ENCODE data around the gene DLD.

DLD gene

DNA sequence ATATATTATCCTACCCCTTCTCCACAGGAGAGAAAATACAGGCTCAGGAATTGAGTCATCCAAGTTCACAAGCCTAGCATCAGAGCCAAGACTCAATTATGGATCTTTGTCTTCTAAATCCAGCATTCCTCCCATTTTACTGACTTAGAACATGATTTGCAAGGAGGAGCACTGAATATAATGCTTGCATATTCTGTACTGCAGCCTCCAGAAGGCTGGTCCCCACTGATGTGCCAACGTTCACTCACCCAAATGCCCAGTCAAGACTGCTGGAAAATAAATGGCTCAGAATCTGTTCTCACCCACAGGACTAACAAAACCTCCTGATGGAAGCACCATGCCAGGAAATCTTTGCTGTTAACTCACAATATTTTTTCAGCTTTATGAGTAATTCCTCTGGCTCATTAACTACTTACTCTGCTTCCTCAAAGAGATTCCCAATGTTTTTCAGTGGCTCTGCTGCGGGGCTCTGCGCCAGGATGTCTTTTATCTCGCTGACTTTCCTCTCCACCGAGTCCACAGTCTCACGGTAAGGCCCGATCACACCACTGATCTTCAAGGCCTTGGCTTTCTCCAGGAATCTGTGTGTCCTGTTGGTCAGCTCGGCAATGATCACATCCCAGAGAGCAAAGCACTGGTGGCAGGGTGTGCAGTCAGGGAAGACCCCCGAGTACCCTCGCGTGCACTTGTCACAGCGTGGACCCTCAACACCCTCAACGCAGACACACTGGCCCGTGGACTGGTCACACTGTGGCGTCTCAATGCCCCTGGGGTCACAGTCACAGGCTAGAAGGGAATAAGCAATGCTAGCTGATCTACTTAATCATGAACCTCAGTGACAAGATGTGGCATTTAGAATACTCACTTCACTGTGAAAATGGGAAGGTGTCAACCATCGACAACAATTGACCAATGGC, 48.8 kb downstream of the DLD start:
- Histone ChIP-seq H3K36me3 (peaks cover 24% of the 10 kb centered on the region), H3K4me3 (no peak overlapping the region), H3K27me3 (no peaks in the 10 kb centered on the region), H3K4me2 (no peak overlapping the region), H3K9ac (no peak overlapping the region), H4K20me1 (no peaks in the 10 kb centered on the region), H3K27ac (no peak overlapping the region), H3K9me3 (no peaks in the 10 kb centered on the region), H3K4me1 (peaks cover 8% of the 10 kb centered on the region)
- no peak for TF ChIP-seq Cebpa-rat (IDR thresholded peaks at IDR 0.05)

GRCh38 chr7:107940951-107941350, 50.0 kb downstream of the DLD start:
- no peak overlapping the region for H3K27ac ChIP-seq
- no peaks in the 10 kb centered on the region for H4K20me1 ChIP-seq
- peaks cover 8% of the 10 kb centered on the region for H3K4me1 ChIP-seq
- no peak overlapping the region for H3K4me2 ChIP-seq
- no peak overlapping the region for H3K4me3 ChIP-seq
- peaks cover 24% of the 10 kb centered on the region for H3K36me3 ChIP-seq
- H3K9me3 ChIP-seq = no peaks in the 10 kb centered on the region
- no peak for TF ChIP-seq Cebpa-rat (IDR thresholded peaks at IDR 0.05)
- no peaks in the 10 kb centered on the region for H3K27me3 ChIP-seq
- no peak overlapping the region for H3K9ac ChIP-seq

GRCh38 chr7:107943018-107943417, 52.0 kb downstream of the DLD start:
- H3K9me3 ChIP-seq = no peaks in the 10 kb centered on the region
- no peaks in the 10 kb centered on the region for H4K20me1 ChIP-seq
- no peak for TF ChIP-seq Cebpa-rat (IDR thresholded peaks at IDR 0.05)
- no peak overlapping the region for H3K9ac ChIP-seq
- peaks cover 8% of the 10 kb centered on the region for H3K4me1 ChIP-seq
- peaks cover 24% of the 10 kb centered on the region for H3K36me3 ChIP-seq
- H3K27ac ChIP-seq = no peak overlapping the region
- H3K4me3 ChIP-seq = no peak overlapping the region
- H3K27me3 ChIP-seq = no peaks in the 10 kb centered on the region
- H3K4me2 ChIP-seq = peak overlapping the region; percentile 33; the same call in 1 of the 2 replicates

DNA sequence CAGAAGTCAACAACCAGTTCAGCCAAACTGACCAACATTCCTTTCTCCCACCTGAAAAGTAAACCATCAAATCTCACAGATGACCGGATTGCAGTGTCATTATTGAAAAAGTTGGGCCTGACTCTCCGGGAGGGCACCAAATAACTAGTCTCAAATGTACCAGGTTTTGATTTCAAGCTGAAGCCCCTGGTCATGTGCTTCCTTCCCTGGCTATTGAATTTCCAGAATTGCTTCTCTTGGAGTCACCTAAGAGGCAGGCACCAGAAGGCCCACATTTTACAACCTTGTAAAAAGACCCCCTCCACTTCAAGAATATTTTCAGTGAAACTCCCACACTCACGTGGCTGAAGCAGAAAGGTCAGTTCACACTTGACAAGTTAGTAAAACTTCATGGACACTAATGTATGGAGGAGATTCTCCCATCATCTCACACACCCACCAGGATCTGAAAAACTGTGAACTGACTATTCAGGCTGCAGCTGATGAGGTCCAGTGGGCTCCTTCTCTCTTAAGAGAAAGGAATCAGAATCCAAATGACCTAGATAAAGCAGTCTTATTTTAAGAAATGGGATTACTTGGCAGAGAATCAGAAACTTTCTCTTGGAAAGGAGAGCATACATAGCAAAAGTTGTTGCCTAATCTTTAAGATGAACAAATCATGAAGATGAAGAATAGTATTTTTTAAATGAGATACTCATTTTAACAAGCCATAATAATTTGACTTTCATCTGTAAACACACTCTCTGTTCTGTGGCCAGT, 53.6 kb downstream of the DLD start:
- H3K27ac ChIP-seq = no peak overlapping the region
- no peak overlapping the region for H3K9ac ChIP-seq
- H3K9me3 ChIP-seq = no peaks in the 10 kb centered on the region
- TF ChIP-seq Cebpa-rat (IDR thresholded peaks at IDR 0.05) = no peak
- peaks cover 8% of the 10 kb centered on the region for H3K4me1 ChIP-seq
- peaks cover 15% of the 10 kb centered on the region for H3K36me3 ChIP-seq
- H4K20me1 ChIP-seq = no peaks in the 10 kb centered on the region
- H3K4me3 ChIP-seq = no peak overlapping the region
- no peaks in the 10 kb centered on the region for H3K27me3 ChIP-seq
- H3K4me2 ChIP-seq = no peak overlapping the region

- H3K27ac ChIP-seq = no peak overlapping the region
- no peak overlapping the region for H3K4me2 ChIP-seq
- H3K4me1 ChIP-seq = peaks cover 8% of the 10 kb centered on the region
- H4K20me1 ChIP-seq = no peaks in the 10 kb centered on the region
- no peaks in the 10 kb centered on the region for H3K27me3 ChIP-seq
- no peak overlapping the region for H3K4me3 ChIP-seq
- peaks cover 8% of the 10 kb centered on the region for H3K36me3 ChIP-seq
- TF ChIP-seq Cebpa-rat (IDR thresholded peaks at IDR 0.05) = no peak
- H3K9ac ChIP-seq = no peak overlapping the region
- H3K9me3 ChIP-seq = no peaks in the 10 kb centered on the region
Measured at GRCh38 chr7:107945332-107945731, 54.3 kb downstream of the DLD start.

- peaks cover 8% of the 10 kb centered on the region for H3K4me1 ChIP-seq
- no peak overlapping the region for H3K27ac ChIP-seq
- H3K9me3 ChIP-seq = no peaks in the 10 kb centered on the region
- H3K36me3 ChIP-seq = peaks cover 5% of the 10 kb centered on the region; the same call in 1 of the 2 replicates
- H3K4me2 ChIP-seq = no peak overlapping the region
- no peaks in the 10 kb centered on the region for H3K27me3 ChIP-seq
- no peak for TF ChIP-seq Cebpa-rat (IDR thresholded peaks at IDR 0.05)
- no peak overlapping the region for H3K9ac ChIP-seq
- no peaks in the 10 kb centered on the region for H4K20me1 ChIP-seq
- H3K4me3 ChIP-seq = no peak overlapping the region
Measured at GRCh38 chr7:107946451-107946850, 55.5 kb downstream of the DLD start.

DNA sequence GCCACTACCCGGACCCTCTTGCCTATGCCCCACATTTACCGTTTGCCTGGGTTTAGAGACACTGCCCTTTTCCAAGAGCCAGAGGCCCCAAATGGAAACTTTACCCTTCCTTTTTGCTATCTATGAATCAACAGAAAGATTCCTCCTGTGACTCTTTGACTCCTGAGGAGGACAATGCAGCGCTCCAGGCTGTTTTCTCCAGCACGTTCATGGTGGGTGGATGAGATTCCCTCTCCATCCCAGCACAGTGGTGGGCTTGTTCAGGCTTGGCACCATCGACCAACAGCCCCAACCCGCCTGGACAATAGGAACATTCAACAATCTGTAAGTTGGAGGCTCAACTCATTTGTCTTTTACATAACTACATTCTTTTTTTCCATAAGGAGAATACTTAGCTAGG, 55.9 kb downstream of the DLD start:
- no peak overlapping the region for H3K27ac ChIP-seq
- no peaks in the 10 kb centered on the region for H4K20me1 ChIP-seq
- no peaks in the 10 kb centered on the region for H3K27me3 ChIP-seq
- TF ChIP-seq Cebpa-rat (IDR thresholded peaks at IDR 0.05) = no peak
- H3K4me3 ChIP-seq = no peak overlapping the region
- H3K9me3 ChIP-seq = no peaks in the 10 kb centered on the region
- no peak overlapping the region for H3K9ac ChIP-seq
- H3K4me1 ChIP-seq = peaks cover 8% of the 10 kb centered on the region
- peaks cover 5% of the 10 kb centered on the region; the same call in 1 of the 2 replicates for H3K36me3 ChIP-seq
- H3K4me2 ChIP-seq = no peak overlapping the region

- TF ChIP-seq Cebpa-rat (IDR thresholded peaks at IDR 0.05) = no peak
- no peaks in the 10 kb centered on the region for H3K9me3 ChIP-seq
- no peak overlapping the region for H3K27ac ChIP-seq
- H3K4me2 ChIP-seq = no peak overlapping the region
- H3K27me3 ChIP-seq = no peaks in the 10 kb centered on the region
- H3K4me3 ChIP-seq = no peak overlapping the region
- no peaks in the 10 kb centered on the region for H3K36me3 ChIP-seq
- no peak overlapping the region for H3K9ac ChIP-seq
- no peaks in the 10 kb centered on the region for H4K20me1 ChIP-seq
- H3K4me1 ChIP-seq = peaks cover under 1% of the 10 kb centered on the region; the same call in 1 of the 2 replicates
Measured at GRCh38 chr7:107948645-107949442, 57.9 kb downstream of the DLD start.

GRCh38 chr7:107949443-107949935, 58.5 kb downstream of the DLD start:
- H3K9me3 ChIP-seq = no peaks in the 10 kb centered on the region
- H3K4me2 ChIP-seq = no peak overlapping the region
- H3K4me3 ChIP-seq = no peak overlapping the region
- H3K9ac ChIP-seq = no peak overlapping the region
- no peaks in the 10 kb centered on the region for H3K27me3 ChIP-seq
- H4K20me1 ChIP-seq = no peaks in the 10 kb centered on the region
- TF ChIP-seq Cebpa-rat (IDR thresholded peaks at IDR 0.05) = no peak
- H3K27ac ChIP-seq = no peak overlapping the region
- no peaks in the 10 kb centered on the region for H3K4me1 ChIP-seq
- no peaks in the 10 kb centered on the region for H3K36me3 ChIP-seq
